SK-N-MC (cell line): ENCODE data around the gene RILPL2.
"Not testable (repeated sequence)": the region's sequence is repeated elsewhere in the genome, so short reads cannot be mapped to it uniquely, and the experiment has no call there.

Experiments
- DNase-seq: peaks from one replicate; pipeline ENCODE4 v3.0.0-alpha.2; 2011; ENCODE audit warnings: low read depth, low spot score
- H3K27ac ChIP-seq: fragments of 200-600 bp; sonication (generic); 2 replicates; pipeline ENCODE4 v1.5.1; 2016; ENCODE audit warnings: mixed run types
- H3K36me3 ChIP-seq: fragments of 200-600 bp; sonication (generic); 2 replicates; pipeline ENCODE4 v1.6.1; 2017; ENCODE audit warnings: antibody characterized with exemption, low read length, mixed read lengths; ENCODE audit not compliant: insufficient read depth
- H3K4me3 ChIP-seq: fragments of 200-600 bp; sonication (generic); 2 replicates; pipeline ENCODE4 v1.5.1; 2016
- H3K9ac ChIP-seq: fragments of 200-600 bp; sonication (generic); 2 replicates; pipeline ENCODE4 v1.8.0; 2017; ENCODE audit warnings: mixed run types, mixed read lengths; ENCODE audit not compliant: insufficient read length
- H3K9me3 ChIP-seq: fragments of 200-600 bp; sonication (generic); 2 replicates; pipeline ENCODE4 v1.6.1; 2017; ENCODE audit warnings: low read depth, mild to moderate bottlenecking, antibody characterized with exemption, low read length, moderate library complexity, mixed read lengths
- EZH2 ChIP-seq: fragments of 200-600 bp; sonication (generic); IDR thresholded peaks from one replicate; pipeline ENCODE4 v1.6.1; 2017; ENCODE audit warnings: antibody characterized with exemption
- FOXP2 ChIP-seq: optimal IDR thresholded peaks from 2 replicates; pipeline ENCODE3; 2011; ENCODE audit warnings: mild to moderate bottlenecking, moderate library complexity; ENCODE audit not compliant: insufficient read depth; ENCODE audit errors: extremely low read length, control extremely low read depth
- POLR2AphosphoS5 ChIP-seq: IDR thresholded peaks from 2 replicates; pipeline ENCODE4 v1.6.1; 2012; ENCODE audit warnings: mild to moderate bottlenecking, low read depth, low read length, borderline replicate concordance

The RILPL2 gene

DNA sequence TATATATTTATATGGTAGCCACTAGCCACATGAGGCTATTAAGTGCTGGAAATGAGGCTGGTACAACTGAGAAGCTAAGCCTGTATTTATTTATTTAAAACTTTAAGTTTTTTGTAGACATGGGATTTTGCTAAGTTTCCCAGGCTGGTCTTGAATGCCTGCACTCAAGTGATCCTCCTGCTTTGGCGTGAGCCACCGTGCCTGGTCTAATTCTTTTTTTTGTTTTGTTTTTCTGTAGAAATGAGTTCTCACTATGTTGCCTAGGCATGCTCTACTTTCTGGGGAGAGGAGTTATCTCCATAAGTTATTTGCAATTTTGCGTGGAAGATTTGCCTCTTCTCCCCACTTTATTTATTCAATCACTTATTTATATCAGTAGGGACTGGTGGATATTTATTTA lies 16.7 kb upstream of the RILPL2 start:
- Histone ChIP-seq H3K9me3 (no peaks in the 10 kb centered on the region), H3K4me3 (no peak overlapping the region), H3K36me3 (no peaks in the 10 kb centered on the region), H3K9ac (no peak overlapping the region), H3K27ac (0 out of 2 replicates have a peak overlapping the region, but pooled peaks have one; percentile 50)
- DNase-seq = no peak
- TF ChIP-seq POLR2AphosphoS5 (no peak), FOXP2 (no peak)

- not testable (repeated sequence) for H3K36me3 ChIP-seq, DNase-seq, H3K9ac ChIP-seq, H3K27ac ChIP-seq, H3K9me3 ChIP-seq, H3K4me3 ChIP-seq
Observed at GRCh38 chr12:123452276-123452550, 15.7 kb upstream of the RILPL2 start.

GRCh38 chr12:123450636-123451035 lies 14.2 kb upstream of the RILPL2 start:
- Histone ChIP-seq H3K9me3 (no peaks in the 10 kb centered on the region), H3K9ac (no peak overlapping the region), H3K4me3 (no peak overlapping the region), H3K36me3 (no peaks in the 10 kb centered on the region), H3K27ac (no peak overlapping the region)
- no peak for DNase-seq
- TF ChIP-seq FOXP2 (no peak), EZH2 (no peak), POLR2AphosphoS5 (no peak)

DNA sequence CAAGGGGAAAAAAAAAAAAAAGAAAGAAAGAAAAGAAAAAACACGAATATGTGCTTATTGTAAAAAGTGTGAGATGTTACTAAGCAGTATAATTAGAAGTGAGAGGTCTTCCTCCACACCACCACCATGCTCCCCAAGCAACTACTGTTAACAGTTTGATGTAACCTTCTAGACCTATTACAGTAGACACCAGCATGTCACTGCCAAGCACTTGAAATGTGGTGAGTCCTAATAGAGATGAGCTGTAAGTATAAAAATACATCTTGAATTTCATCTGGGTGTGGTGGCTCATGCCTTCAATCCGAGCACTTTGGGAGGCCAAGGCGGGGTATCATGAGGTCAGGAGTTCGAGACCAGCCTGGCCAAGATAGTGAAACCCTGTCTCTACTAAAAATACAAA lies 13.4 kb upstream of the RILPL2 start:
- TF ChIP-seq FOXP2 (no peak), EZH2 (no peak), POLR2AphosphoS5 (no peak)
- H3K9ac ChIP-seq = no peak overlapping the region
- H3K36me3 ChIP-seq = no peaks in the 10 kb centered on the region
- no peak for DNase-seq
- no peaks in the 10 kb centered on the region for H3K9me3 ChIP-seq
- no peak overlapping the region for H3K4me3 ChIP-seq
- no peak overlapping the region for H3K27ac ChIP-seq

DNA sequence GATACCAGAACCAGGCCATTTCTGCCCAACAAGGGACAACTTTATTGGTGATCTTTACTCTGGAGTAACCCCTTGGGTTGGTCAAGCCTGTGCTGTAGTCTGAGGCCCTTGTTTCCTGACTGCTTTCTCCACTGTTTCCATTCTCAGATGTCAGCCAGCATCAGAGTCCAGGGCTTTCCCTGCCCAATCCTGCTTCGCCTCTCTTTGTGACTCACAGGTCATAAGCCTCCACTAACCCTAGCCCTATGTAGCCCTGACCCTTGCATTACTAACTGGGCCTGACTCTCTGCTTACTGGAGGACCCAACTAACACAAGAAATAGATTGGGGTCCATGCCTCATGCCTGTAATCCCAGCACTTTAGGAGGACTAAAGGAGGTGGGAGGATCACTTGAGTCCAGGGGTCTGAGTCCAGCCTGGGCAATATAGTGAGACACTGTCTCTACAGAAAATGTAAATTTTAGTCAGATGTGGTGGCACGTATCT lies 12.8 kb upstream of the RILPL2 start:
- no peak overlapping the region for H3K9ac ChIP-seq
- no peak overlapping the region for H3K27ac ChIP-seq
- no peak overlapping the region for H3K4me3 ChIP-seq
- H3K9me3 ChIP-seq = no peaks in the 10 kb centered on the region
- TF ChIP-seq FOXP2 (no peak), EZH2 (no peak), POLR2AphosphoS5 (no peak)
- no peak for DNase-seq
- H3K36me3 ChIP-seq = no peaks in the 10 kb centered on the region

GRCh38 chr12:123446333-123446713 lies 9.8 kb upstream of the RILPL2 start:
- Histone ChIP-seq H3K36me3 (no peaks in the 10 kb centered on the region), H3K9me3 (no peaks in the 10 kb centered on the region), H3K27ac (0 out of 2 replicates have a peak overlapping the region, but pooled peaks have one; percentile 1), H3K4me3 (no peak overlapping the region), H3K9ac (peak overlapping the region; percentile 60)
- TF ChIP-seq POLR2AphosphoS5 (no peak), FOXP2 (no peak), EZH2 (no peak)
- DNase-seq = no peak

GRCh38 chr12:123445388-123446332 lies 9.2 kb upstream of the RILPL2 start:
- Histone ChIP-seq H3K4me3 (no peak overlapping the region), H3K27ac (0 out of 2 replicates have a peak overlapping the region, but pooled peaks have one; percentile 1), H3K9ac (peak overlapping the region; percentile 60), H3K9me3 (no peaks in the 10 kb centered on the region), H3K36me3 (no peaks in the 10 kb centered on the region)
- TF ChIP-seq EZH2 = no peak
- no peak for TF ChIP-seq POLR2AphosphoS5
- no peak for TF ChIP-seq FOXP2
- no peak for DNase-seq

GRCh38 chr12:123444092-123445026 lies 7.9 kb upstream of the RILPL2 start:
- TF ChIP-seq POLR2AphosphoS5 (no peak), EZH2 (no peak), FOXP2 (no peak)
- H3K27ac ChIP-seq = no peak overlapping the region
- H3K9ac ChIP-seq = no peak overlapping the region
- DNase-seq = no peak
- no peaks in the 10 kb centered on the region for H3K9me3 ChIP-seq
- H3K36me3 ChIP-seq = no peaks in the 10 kb centered on the region
- no peak overlapping the region for H3K4me3 ChIP-seq
